CD4-positive, alpha-beta T cell treated with Interleukin-2 at 100 ng/mL for 4 hours (primary cell): Measurements from ENCODE around the gene CREB3L1.

ENCODE experiments used
- DNase-seq: peaks from one replicate; pipeline ENCODE4 v3.0.0-alpha.2; 2020; ENCODE audit warnings: low spot score

Gene CREB3L1

GRCh38 chr11:46275964-46276641, 1.4 kb upstream of the CREB3L1 start:
- no peak for DNase-seq

DNA sequence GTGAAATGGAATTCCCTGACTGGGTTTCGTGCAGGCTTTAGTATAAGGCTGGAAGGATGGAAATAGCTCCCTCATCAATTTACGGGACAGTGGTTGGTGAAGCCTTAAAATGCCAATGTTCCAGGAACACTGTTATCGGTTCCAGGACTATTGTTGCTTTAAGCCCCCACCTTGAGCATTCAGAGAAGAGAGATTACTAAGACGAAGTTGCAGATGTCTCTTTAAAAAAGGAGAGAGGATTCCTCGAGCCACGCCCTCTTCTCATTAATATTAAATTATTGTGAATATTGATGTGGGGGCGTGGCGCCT, 195 bp upstream of the CREB3L1 start:
- no peak for DNase-seq

DNA sequence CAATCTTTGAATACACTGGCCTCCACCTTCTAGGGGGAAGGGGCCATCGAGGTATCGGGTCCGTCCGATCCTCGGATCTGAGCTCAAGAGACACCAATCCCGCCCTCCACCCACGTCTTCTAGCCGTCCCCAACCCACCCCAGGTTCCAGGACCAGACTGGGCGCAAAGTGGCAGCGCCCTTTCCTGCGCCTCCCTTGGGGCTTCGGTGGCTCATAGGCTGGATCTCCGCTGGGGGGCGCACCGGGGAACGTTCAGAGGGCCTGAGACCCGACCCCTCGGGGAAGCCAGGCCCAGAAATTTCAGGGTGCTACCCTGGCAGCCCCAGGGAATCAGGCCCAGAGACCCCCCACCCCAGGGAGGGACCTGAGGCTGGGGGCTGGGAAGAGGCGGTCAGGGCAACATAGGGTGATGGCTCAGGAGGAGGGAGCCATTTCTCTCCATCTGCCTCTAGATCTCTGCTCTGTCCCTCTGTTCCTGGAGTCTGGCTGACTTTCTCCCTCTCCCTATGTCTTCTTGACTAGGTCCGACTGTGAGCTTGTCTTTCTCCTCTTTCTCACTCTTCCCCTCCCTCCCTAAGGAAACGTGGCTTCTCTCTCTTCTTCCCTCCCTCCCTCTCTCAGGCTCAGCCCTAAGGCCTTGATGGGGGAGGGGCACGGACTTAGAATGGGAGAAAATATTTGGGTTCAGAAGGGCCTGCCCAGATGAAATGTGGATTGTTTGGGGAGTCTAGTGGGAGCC, 1.1 kb downstream of the CREB3L1 start:
- DNase-seq = no peak

DNA sequence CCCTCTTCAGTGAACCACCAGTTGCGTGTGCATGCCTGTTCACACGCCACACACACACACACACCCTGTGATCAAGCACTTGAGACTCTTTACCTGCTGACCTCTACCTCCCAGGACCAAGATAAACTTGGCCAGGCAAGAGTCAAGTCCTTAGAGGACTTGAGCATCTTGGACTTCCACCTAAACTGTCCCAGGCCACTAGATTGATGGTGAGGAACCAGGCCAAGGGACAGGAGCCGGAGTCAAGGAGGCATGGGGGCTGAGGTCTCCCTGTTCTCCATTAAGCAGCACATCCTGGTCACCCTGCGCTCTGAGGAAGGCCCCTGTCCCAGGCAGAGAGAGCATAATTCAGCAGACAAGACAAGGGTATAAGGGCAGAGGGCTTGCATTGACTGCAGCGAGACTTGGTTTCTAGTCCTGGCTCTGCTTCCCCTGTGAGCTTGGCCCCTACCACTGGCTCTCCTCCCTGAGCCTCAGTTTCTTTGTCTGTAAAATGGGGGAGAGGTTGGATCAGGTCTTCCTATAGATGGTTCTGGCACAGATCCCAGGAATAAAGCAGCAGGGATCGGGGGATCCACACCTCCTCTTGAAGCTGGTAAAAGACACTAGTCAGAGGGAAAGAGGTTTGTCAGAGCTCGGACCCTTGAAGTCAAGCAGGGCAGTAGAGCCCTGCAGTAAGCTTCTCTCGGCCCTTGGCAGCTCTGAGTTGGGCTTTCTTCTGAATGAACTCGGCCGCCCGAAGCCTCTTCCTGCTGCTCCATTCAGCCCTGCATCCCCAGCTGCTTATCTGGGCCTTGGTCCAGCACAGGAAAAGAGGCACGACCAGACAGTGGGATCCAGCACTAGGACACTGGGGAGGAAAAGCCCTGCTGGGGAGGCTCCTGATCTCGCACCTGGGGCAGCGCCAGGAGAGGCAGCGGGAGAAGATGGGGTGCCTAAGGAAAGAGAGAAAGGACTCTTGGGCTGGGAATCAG, 2.0 kb downstream of the CREB3L1 start:
- no peak for DNase-seq

- no peak for DNase-seq
These were observed 3.2 kb downstream of the CREB3L1 start for GRCh38 chr11:46280706-46281105.

DNA sequence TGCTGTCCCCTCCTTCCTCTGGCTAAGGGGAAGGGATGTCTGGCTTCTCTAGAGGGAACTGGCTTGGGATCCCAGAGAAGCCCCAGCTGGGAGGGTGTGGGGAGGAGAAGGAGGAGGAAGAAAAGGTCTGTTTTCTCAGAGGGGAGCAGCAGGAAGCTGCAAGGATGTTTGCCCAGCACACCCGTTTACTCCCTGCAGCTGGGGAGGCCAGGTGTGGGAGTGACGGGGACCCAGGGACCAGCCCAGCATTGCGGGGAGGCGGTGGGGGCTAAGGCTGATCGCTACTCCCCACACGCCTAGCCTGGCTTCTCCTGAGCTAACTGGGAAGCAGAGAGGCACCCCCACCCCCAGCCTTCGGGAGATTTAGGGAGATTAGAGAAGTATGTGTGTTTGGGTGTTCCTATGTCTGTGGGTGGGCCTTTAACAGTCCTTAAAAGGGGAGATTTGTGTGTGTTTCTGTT, 3.9 kb downstream of the CREB3L1 start:
- no peak for DNase-seq

DNA sequence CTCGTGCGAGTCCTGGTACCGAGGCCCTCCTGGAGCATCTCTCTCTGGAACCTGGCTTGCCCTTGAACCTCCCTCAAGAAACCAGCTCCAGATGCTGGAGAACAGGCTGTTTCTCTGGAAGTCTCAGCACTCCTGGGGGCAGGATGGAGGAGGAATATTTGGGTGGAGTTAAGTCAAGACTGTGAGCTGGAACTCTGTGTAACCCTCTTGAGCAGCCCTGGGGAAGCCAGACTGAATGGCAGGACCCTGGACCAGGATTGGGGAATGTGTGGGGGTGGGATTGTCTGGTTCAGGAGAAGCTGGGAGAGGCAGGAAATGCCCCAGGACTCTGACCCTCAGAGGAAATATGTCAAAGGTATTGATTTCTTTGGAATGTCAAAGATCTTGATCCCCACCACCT, 7.7 kb downstream of the CREB3L1 start:
- DNase-seq = no peak

- no peak for DNase-seq
These were observed 8.2 kb downstream of the CREB3L1 start for GRCh38 chr11:46285594-46286033.

DNA sequence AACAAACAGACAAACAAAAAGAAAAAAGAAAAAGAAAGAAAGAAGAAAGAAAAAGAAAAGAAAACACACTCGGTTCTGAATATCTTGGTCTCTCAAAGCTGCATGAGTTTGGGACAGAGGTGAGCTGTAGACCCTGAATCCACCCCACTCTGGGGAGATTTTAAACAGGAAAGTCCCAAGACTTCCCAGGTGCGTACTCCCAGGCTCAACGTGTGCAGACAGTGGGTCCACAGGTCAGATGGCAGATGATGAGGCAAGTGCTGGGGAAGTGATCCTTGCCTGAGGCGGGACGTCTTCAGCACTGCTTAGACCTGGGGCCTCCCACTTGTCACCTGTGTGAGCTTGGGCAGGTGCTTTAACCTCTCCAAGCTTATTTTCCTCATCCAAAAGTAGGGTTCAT, 9.3 kb downstream of the CREB3L1 start:
- DNase-seq = no peak

- DNase-seq = no peak
These were observed 11.0 kb downstream of the CREB3L1 start for GRCh38 chr11:46288451-46288850.

DNA sequence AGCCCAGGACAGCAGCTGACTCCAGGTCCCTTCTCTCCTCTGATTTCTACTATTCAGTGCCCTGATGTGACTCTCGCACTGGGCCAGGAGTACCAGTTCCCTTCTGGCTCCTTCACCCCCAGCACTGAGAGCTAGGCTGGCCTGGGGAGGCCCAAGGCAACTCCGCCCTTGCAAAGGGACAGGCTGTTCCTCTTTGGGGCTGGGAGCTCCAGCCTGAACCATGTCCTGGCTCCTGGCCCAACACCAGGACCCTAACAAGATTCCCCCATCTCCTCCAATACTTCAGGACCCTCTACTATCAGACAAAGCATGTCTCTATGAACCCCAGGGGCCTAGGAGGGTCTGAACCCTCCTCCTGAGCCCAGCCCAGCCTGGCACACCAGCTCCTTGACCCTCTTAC, 12.5 kb downstream of the CREB3L1 start:
- no peak for DNase-seq

GRCh38 chr11:46290598-46291309, 13.3 kb downstream of the CREB3L1 start:
- no peak for DNase-seq

DNA sequence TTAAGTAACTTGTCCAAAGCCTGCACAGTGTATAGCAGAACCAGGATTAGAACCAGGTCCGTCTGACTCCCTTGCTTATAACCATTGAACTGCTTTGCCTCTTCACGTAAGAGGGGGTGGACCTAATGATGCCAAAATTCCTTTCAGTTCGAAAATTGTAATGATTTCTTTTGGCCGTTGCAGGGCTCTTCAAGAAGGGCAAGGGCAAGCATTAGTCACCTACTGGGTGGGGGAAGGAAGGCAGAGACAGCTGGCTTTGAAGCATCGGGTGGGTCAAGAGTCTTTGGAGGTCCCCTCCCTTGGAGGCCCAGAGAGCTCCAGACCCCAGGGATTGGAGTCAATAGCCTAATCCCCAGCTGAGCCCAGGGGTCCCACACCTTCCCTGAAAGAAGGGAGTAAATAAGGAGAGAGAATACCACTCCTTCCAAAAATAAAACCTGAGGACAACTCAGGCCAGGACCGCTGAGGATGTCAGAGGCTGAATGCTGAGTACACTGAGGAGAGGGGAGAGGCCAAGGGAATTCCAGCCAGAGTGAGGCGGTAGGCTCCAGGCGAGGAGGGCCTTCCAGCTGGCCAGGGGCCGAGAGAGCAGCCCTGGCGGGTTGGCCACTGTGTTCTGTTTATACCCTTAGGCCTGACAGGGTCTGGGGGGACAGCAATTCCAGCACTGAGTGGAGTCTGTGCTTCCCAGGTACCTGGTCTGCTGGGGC, 14.1 kb downstream of the CREB3L1 start:
- DNase-seq = no peak

DNA sequence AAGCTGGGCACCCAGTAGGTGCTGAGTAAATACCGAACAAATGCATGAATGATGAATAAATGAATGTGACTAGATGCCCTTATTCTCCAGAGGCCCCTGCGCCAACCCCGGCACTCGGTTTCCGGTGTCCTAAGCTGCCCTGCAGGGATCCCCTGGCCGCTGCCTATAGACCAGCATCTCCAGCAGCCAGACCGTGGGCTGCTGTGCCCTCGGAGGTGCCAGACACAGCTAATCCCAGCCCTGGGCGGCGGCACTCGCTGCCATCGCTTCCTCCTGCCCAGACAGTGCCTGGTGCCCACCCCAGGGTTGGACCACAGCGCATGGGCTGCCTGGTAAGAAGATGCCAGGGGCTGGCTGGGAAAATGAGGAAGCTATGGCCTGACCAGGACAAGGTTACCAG, 15.6 kb downstream of the CREB3L1 start:
- DNase-seq = no peak

DNA sequence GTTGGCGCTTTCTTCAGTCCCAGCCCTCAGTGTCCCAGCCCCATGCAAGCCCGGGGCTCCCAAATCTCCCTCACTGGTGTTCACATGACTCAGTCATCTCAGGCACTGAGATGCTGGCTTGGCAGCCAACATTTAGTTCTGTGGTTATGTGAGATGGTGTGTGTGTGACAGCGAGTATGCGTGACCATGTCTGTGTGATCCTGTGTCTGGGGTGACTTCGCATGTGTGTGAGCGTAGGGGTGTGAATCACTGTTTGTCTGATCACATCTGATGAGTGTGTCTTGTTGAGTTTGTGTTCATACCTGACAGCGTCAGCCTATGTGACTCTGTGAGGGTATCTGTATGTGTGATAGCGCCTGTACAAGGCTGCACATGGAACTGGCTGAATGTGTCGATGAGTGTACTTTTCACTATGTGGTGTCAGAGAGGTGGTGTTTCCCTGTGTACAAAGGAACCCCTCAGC, 16.2 kb downstream of the CREB3L1 start:
- DNase-seq = no peak

DNA sequence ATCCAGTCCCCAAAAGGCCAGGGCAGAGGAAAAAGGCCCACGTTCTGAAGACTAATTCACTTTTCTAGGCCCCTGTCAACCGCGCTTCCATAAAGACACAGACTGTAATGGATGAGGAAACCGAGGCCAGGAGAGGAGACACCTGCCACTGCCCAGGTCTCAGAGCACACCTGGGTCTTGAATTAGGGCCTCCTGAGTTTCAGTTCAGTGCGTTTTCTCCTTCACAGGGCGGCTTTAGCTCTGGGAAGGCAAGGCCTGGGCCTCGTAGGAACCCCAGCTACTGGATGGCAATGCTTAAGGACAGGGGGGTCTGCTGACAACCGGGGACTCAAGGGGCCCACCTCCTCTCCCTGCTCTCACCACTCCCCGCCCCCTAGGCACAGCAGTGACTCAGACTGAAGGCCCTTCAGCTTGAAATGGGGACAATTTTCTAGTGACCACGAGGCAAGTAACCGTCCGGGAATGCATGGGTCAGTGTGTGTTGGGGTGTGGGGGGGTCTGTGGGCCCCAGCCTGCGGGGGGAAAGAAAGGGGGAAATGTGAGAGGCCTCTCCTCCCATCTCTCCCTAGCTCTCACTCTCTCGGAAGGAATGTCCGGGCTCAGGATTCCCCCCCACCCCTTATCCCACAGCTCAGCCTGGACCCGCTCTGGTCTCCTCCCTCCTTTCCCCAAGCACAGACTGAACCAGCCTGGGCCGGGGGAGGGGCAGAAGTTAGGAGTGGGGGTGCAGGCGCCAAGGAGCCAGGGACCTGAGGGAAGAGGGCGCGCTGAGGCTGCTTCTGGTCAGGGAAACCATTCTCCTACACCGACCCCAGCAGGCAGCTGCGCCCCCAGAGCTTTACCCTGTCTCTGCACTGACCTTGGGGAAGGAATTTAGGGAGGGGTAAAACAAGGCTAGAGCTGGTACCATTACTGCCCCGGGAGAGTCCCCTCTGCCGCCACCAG, 17.2 kb downstream of the CREB3L1 start:
- DNase-seq = no peak

DNA sequence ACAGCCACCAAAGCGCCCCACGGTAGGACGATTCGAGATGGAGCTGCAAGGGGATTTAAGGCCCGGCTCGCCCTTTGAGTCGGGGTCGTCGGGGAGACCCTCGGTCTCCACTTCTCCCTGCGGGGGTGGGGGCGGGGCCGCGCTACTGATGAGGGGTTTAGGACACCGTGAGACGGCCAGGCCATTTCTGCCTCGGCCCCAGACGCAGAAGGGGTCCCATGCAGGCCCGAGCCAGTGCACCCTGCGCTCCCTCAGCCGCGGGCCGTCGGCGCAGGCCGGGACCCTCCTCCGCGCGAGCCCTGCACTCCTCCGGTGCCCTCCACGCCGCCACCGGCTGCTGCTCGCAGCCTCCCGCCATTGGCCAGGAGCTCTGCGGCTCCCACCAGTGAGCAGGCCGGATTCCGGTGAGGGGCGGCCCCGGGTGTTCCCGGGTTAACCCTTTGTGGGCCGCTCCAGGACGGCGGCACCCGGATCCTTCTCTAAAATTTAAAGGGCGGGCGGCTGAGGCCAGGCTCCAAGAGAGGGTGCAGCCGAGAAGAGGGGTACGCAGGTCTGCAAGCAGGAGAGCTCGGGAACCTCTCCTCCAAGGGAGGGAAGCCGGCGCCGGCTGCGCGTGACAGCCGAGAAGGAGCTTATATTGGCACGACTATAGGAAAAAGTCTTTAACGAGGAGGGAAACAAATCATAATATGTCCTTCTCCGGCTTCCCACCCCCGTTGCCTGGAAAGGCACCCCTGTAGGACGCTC, 18.0 kb downstream of the CREB3L1 start:
- peak; percentile 71 for DNase-seq

- DNase-seq = no peak
These were observed 18.6 kb downstream of the CREB3L1 start for GRCh38 chr11:46296059-46296527.
